ENCODE results near the gene URGCP.
"Not testable (repeated sequence)": the region's sequence is repeated elsewhere in the genome, so short reads cannot be mapped to it uniquely, and the experiment has no call there.

URGCP gene

DNA sequence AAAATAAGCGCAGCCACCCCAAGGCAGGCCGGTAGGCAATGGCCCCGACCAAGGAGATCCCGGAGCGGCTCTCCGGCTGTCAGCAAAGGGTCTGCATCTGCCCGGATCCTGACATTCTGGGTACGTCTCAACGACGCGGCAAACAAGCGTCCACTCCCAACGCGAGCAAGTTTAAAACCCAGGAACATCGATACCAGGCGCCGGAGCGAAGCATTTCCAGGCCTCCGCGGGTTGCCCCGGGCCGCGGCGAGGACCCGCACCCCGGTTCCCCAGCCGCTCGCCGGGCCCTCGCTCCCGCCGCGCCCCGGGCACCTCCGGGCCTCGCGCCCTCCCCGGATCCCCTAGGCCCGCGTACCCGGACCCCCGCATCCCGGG, 453 bp downstream of the URGCP start:
- no peak for DNase-seq

GRCh38 chr7:43905209-43905946, 1.0 kb downstream of the URGCP start:
- DNase-seq, result no peak

GRCh38 chr7:43904533-43905208, 1.7 kb downstream of the URGCP start:
- DNase-seq, result no peak

- DNase-seq, result no peak
Measured at GRCh38 chr7:43902542-43903054, 3.8 kb downstream of the URGCP start.

DNA sequence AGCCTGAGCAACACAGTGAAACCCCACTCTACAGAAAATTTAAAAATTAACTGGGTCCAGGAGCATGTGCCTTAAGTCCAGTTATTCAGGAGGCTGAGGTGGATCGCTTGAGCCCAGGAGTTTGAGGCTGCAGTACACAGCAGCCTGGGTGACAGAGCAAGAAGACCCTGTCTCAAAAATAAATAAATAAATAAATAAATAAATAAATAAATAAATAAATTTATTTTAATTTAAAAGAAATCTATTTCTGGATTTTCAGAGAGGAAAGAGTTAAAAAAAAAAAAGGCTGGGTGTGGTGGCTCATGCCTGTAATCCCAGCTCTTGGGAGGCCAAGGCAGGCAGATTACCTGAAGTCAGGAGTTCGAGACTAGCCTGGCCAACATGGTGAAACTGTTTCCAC, 7.8 kb downstream of the URGCP start:
- not testable (repeated sequence) for DNase-seq

GRCh38 chr7:43895847-43896415, 10.5 kb downstream of the URGCP start:
- DNase-seq, result no peak

DNA sequence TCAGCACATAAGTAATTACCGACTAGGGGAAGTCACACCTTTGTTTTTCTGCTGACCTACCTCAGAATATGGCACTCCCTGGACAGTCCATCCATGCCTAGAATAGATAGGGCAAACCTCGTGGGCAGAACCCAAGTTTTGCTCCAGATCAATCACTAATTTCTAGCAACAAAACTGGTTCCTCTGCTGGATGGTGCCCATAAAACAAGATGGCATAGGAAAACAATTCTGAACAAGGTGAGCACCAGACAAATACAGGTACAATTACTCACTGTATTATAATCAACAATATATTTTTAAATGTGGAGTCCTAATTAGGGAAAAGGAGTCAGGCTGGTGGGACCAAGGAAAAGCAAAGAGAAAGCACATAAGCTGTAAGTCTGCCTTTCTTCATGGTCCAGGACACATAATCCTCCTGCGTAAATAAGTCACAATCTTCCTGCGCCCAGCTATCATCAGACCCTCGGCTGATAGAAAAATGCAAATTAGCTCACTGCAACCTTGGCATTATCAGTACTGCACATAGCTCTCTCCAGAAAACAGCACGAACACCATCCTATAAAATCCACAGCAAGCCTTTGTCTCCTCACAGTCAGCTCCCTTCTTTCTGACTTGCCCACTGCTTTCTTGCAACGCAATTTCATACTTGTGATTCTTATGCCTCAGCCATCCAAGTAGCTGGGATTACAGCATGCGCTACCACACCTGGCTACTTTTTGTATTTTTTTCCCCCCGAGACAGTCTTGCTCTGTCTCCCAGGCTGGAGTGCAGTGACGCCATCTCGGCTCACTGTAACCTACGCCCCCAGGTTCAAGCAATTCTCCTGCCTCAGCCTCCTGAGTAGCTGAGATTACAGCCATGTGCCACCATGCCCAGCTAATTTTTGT, 15.1 kb downstream of the URGCP start:
- no peak for DNase-seq

DNA sequence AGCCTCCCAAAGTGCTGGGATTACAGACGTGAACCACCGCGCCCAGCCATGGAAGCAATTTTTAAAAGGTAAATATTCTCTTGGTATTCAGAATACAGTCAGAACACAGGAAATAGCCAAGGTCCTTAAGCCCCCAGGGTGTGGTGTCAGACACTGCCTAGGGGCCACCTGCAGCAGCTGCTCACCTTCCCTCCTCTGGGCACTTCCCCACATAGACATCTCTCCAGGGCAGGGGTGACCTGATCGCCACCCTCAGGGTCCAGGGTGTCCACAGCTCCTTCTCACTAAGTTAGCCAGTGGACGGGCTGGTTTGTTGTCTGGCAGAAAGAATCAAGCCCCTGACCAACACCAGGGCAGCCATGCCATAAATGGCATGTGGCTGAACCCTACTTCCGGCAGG, 15.9 kb downstream of the URGCP start:
- no peak for DNase-seq

- no peak for DNase-seq
Measured at GRCh38 chr7:43888993-43889945, 17.1 kb downstream of the URGCP start.

- no peak for DNase-seq
Measured at GRCh38 chr7:43884617-43885016, 21.8 kb downstream of the URGCP start.

GRCh38 chr7:43884209-43884608, 22.2 kb downstream of the URGCP start:
- DNase-seq, result no peak

- DNase-seq, result no peak
Measured at GRCh38 chr7:43880596-43880995, 25.8 kb downstream of the URGCP start.

DNA sequence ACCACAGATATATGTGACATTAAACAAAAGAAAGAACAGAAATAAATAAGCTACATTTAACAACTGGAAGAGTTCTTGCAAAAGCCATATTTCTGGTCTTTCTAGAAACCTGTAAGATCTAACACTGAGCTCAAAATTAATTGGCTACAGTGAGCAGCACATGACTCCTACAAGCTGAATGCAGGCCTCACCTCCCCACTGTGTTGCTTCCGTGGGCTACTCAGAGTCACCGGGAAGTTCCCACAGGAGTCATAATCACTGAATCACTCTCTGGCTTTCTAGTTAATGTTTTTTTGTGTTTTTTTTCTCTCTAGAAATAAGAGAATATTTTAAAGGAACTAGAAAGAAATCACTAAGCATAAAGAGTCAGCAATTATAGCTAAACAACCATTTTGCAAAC, 26.9 kb downstream of the URGCP start:
- no peak for DNase-seq

GRCh38 chr7:43878867-43879266, 27.5 kb downstream of the URGCP start:
- DNase-seq, result no peak

DNA sequence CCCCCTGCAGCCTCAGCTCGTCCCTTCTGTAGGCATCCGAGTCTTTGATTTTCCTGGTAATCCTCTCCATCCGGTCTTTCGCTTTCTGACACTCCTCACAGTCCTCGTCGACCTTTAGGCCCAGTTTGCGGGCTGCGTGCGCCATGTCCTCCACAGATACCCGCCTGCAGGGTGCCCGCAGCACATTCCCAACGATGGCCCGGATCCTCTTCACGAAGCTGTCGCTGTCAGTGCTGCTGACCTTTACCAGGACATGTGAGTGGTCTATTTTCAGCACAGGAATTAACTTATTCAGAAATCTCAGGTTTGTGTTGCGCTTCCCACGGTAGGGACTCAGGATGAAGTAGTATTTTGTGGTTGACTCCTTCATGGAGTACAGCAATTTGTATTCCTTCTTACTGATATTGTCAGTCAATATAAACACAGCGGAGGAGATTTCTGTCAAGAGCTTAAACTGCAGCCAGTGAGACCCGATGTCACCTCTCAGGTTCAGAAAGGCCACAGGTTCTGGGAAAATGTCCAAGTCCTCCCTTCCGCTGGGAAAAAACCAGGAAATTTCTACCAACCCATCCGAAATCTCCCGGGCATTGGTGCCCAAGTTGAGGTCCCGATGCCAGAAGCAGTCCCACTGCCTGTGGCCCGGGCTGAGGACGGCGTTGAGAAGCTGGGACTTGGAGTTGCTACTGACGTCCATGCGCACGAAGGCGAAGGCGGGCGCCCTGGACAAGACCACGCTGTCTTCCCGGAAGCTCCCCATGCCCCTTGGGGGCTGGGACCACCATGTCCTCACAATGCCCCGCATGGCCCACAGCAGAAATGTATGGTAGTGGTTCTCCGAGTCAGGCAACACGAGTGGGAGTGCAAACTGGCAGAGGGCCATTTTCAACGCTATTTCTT, 28.2 kb downstream of the URGCP start:
- no peak for DNase-seq

- no peak for DNase-seq
Measured at GRCh38 chr7:43876976-43877745, 29.2 kb downstream of the URGCP start.

DNA sequence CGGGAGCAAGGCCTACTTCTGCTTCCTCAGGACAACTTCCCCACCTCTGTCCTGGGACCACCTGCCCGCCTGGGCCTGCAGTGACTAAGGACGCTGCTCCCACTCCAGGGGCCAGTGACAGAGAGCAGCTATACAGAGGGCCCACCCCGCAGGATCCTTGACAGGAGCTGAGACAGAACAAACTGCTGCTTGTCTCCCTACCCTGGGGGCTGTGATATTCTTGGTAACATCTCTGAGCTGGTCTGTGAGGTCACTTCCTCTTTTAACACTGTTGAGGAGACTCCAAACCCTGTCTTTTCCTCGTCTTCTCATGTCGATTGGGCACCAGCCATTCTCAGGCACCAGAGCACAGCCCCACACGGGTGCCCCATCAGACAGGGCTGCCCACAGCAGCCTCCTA, 30.2 kb downstream of the URGCP start:
- no peak for DNase-seq

GRCh38 chr7:43873300-43873699, 33.1 kb downstream of the URGCP start:
- no peak for DNase-seq

- DNase-seq, result no peak
Measured at GRCh38 chr7:43872406-43873110, 33.8 kb downstream of the URGCP start.

Data from CD4-positive, alpha-beta T cell treated with Interleukin-15 for 1 hour (primary cell).